SK-N-SH (cell line): Measurements from ENCODE around the gene VTN. TPM values are rescaled to one million over a fixed set of nuclear protein-coding genes. Genes with fewer than 3 reads are reported as not detected.

Experiments
- CTCF ChIA-PET: fragments of 300-600, 350-600 bp; formaldehyde crosslinking; extraction: SDS; loops from one replicate; lab custom pipeline; 2021; lab: Yijun Ruan, JAX
- POLR2A ChIA-PET: fragments of 350-600 bp; sonication (Branson Sonifier 250); formaldehyde crosslinking; extraction: SDS; loops from one replicate; lab custom pipeline; 2020; ENCODE audit warnings: antibody characterized with exemption, inconsistent platforms; lab: Yijun Ruan, JAX
- DNase-seq: peaks from one replicate; pipeline ENCODE4 v3.0.0; 2012
- H2AFZ ChIP-seq: fragments of 200-600 bp; sonication (generic); 2 replicates; pipeline ENCODE4 v1.8.1; 2016; ENCODE audit warnings: antibody characterized with exemption, mild to moderate bottlenecking, low read depth
- H3F3A ChIP-seq: fragments of 200-600 bp; sonication (generic); replicated peaks from 2 replicates; pipeline ENCODE3; 2016; ENCODE audit warnings: antibody characterized with exemption, mild to moderate bottlenecking; ENCODE audit not compliant: insufficient read depth
- H3K27ac ChIP-seq, 2 experiments: fragments of 200-500 bp in 1 of 2; fragments of 200-600 bp in 1 of 2; sonication (Bioruptor generic) in 1 of 2; sonication (generic), shearing (Covaris generic) in 1 of 2; 2 replicates each; pipeline versions ENCODE4 v1.5.1 to v1.6.1; 2014 to 2016; ENCODE audit warnings: low read depth in 2 of 2, inconsistent platforms in 1 of 2, low read length in 1 of 2, mild to moderate bottlenecking in 1 of 2, mixed read lengths in 1 of 2
- H3K27me3 ChIP-seq: fragments of 200-600 bp; sonication (generic), shearing (Covaris generic); 2 replicates; pipeline ENCODE4 v1.6.1; 2016; ENCODE audit warnings: mixed run types; ENCODE audit not compliant: insufficient read depth
- H3K36me3 ChIP-seq, 2 experiments: fragments of 200-500 bp in 1 of 2; fragments of 200-600 bp in 1 of 2; sonication (Bioruptor generic) in 1 of 2; sonication (generic) in 1 of 2; replicated peaks in 1 of 2; 2 replicates each; pipeline versions ENCODE3 to v1.5.1; 2014 to 2016; ENCODE audit warnings: low read length in 1 of 2, mild to moderate bottlenecking in 1 of 2; ENCODE audit not compliant: insufficient read depth in 2 of 2, control insufficient read depth in 1 of 2
- H3K4me1 ChIP-seq, 2 experiments: fragments of 200-500 bp in 1 of 2; fragments of 200-600 bp in 1 of 2; sonication (Bioruptor generic) in 1 of 2; sonication (generic), shearing (Covaris generic) in 1 of 2; 2 replicates each; pipeline versions ENCODE4 v1.5.1 to v1.6.1; 2014 to 2016; ENCODE audit warnings: low read depth in 1 of 2, low read length in 1 of 2, mixed run types in 1 of 2; ENCODE audit not compliant: insufficient read depth in 2 of 2, control insufficient read depth in 1 of 2
- H3K4me2 ChIP-seq: fragments of 200-600 bp; sonication (generic), shearing (Covaris generic); 2 replicates; pipeline ENCODE4 v1.6.1; 2017; ENCODE audit warnings: mixed run types
- H3K4me3 ChIP-seq, 2 experiments: fragments of 200-500 bp in 1 of 2; fragments of 200-600 bp in 1 of 2; sonication (Bioruptor generic) in 1 of 2; sonication (generic), shearing (Covaris generic) in 1 of 2; 2 replicates each; pipeline versions ENCODE4 v1.5.1 to v1.8.1; 2014 to 2016; ENCODE audit warnings: low read depth in 2 of 2, inconsistent platforms in 1 of 2, low read length in 1 of 2, mild to moderate bottlenecking in 1 of 2, mixed read lengths in 1 of 2, moderate library complexity in 1 of 2
- H3K79me2 ChIP-seq: fragments of 200-600 bp; sonication (generic); 2 replicates; pipeline ENCODE4 v1.8.1; 2017; ENCODE audit warnings: mild to moderate bottlenecking; ENCODE audit not compliant: insufficient read depth
- H3K9ac ChIP-seq: fragments of 200-600 bp; sonication (generic); 2 replicates; pipeline ENCODE4 v1.6.1; 2017; ENCODE audit warnings: mixed run types
- H3K9me2 ChIP-seq: fragments of 200-600 bp; sonication (generic); 2 replicates; pipeline ENCODE4 v1.6.1; 2017; ENCODE audit warnings: mixed run types
- H3K9me3 ChIP-seq: fragments of 200-600 bp; sonication (generic); 2 replicates; pipeline ENCODE4 v1.6.1; 2017; ENCODE audit warnings: mixed run types, mild to moderate bottlenecking, moderate library complexity
- H4K20me1 ChIP-seq: fragments of 200-600 bp; sonication (generic); 2 replicates; pipeline ENCODE4 v1.6.1; 2017; ENCODE audit warnings: mild to moderate bottlenecking, mixed run types; ENCODE audit not compliant: insufficient read depth
- ELF1 ChIP-seq: IDR thresholded peaks from 2 replicates; pipeline ENCODE4 v1.4.0; 2012
- EP300 ChIP-seq, 2 experiments: IDR thresholded peaks; 2 replicates each; pipeline versions ENCODE4 v1.4.0 to v1.6.1; 2012; ENCODE audit warnings: borderline replicate concordance in 1 of 2, low read depth in 1 of 2, low read length in 1 of 2
- EZH2phosphoT487 ChIP-seq: fragments of 200-600 bp; sonication (generic); IDR thresholded peaks from 2 replicates; pipeline ENCODE4 v1.6.1; 2017; ENCODE audit warnings: low read depth, mixed run types, mild to moderate bottlenecking, antibody characterized with exemption, moderate library complexity, borderline replicate concordance
- FOXJ3 ChIP-seq: sonication (generic); formaldehyde crosslinking; IDR thresholded peaks from 2 replicates; pipeline ENCODE4 v1.5.1; 2020; ENCODE audit warnings: mild to moderate bottlenecking, missing genetic modification reagents
- FOXM1 ChIP-seq: IDR thresholded peaks from 2 replicates; pipeline ENCODE4 v1.4.0; 2012; ENCODE audit warnings: low read depth, mild to moderate bottlenecking
- JUND ChIP-seq: IDR thresholded peaks from 2 replicates; pipeline ENCODE4 v1.4.0; 2012
- MXI1 ChIP-seq: IDR thresholded peaks from 2 replicates; pipeline ENCODE4 v1.6.1; 2012; ENCODE audit warnings: mild to moderate bottlenecking, low read depth, low read length, improper control_type of control experiment
- NFIC ChIP-seq: IDR thresholded peaks from 2 replicates; pipeline ENCODE4 v1.4.0; 2012; ENCODE audit warnings: borderline replicate concordance
- RAD21 ChIP-seq: IDR thresholded peaks from 2 replicates; pipeline ENCODE4 v1.6.1; 2012; ENCODE audit warnings: mild to moderate bottlenecking, low read length
- TEAD4 ChIP-seq: IDR thresholded peaks from 2 replicates; pipeline ENCODE4 v1.4.0; 2012; ENCODE audit warnings: mild to moderate bottlenecking, borderline replicate concordance; ENCODE audit not compliant: insufficient read depth
- YY1 ChIP-seq: IDR thresholded peaks from 2 replicates; pipeline ENCODE4 v1.4.0; 2012; ENCODE audit warnings: low read depth, mild to moderate bottlenecking
- WGBS: methylation state at CpG from one replicate; pipeline ENCODE4 v1.1.6; 2017; ENCODE audit warnings: low lambda C conversion rate; 5-methylcytosine and 5-hydroxymethylcytosine counted together
- polyA plus RNA-seq, 3 experiments: library from polyadenylated mRNA; depleted of rRNA; stranded (reverse); fragments of >200 nt; gene quantifications; 2 replicates each; pipeline ENCODE4 v1.2.3, GENCODE V29; 2012
- TF ChIP-seq, protein P1 (sequence below): IDR thresholded peaks from 2 replicates; pipeline ENCODE4 v1.4.0; 2012; ENCODE audit warnings: low read depth, borderline replicate concordance
- TF ChIP-seq, protein P2 (sequence below): IDR thresholded peaks from 2 replicates; pipeline ENCODE4 v1.6.1; 2012; ENCODE audit warnings: mild to moderate bottlenecking, low read depth, low read length, moderate library complexity
- TF ChIP-seq, protein P3 (sequence below): IDR thresholded peaks from 2 replicates; pipeline ENCODE4; 2012
- TF ChIP-seq, protein P4 (sequence below): fragments of 200-600 bp; sonication (generic); IDR thresholded peaks from 2 replicates; pipeline ENCODE4 v1.6.1; 2017; ENCODE audit warnings: antibody characterized with exemption, mild to moderate bottlenecking, moderate library complexity
- TF ChIP-seq, protein P5 (sequence below): IDR thresholded peaks from 2 replicates; pipeline ENCODE4 v1.4.0; 2012; ENCODE audit warnings: low read depth

VTN gene
- polyA plus RNA-seq, 1 of the 3 experiments (the other 2 are of a cell fraction): 1.2 TPM

DNA sequence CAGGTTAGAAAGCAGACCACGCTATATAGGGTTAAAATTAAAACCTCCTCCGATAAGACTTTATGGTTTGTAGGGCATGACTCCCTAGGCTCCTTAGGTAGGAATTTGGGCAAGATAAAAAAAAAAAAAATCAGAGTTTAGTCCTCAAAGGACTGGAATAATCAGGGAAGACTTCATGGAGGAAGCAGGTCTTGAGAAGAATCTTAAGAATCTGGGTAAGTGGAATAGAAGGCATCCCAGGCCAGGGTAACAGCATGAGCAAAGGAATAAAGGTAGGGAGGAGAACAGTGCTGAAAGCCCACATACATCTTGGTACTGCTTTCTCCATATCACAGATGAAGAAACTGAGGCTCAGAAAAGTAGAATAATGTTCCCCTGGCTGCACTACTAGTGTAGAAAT, 20.5 kb upstream of the VTN start:
- H3F3A ChIP-seq: peaks cover 4% of the 10 kb centered on the region
- WGBS: 95% methylated on average over 2 of the region's 2 CpGs
- ChIA-PET POLR2A (no interaction called here), CTCF (no interaction called here)
- no peaks in the 10 kb centered on the region for H4K20me1 ChIP-seq
- no peak overlapping the region for H3K4me2 ChIP-seq
- H3K4me3 ChIP-seq: no peak overlapping the region
- DNase-seq: no peak
- TF ChIP-seq, protein P1, sequence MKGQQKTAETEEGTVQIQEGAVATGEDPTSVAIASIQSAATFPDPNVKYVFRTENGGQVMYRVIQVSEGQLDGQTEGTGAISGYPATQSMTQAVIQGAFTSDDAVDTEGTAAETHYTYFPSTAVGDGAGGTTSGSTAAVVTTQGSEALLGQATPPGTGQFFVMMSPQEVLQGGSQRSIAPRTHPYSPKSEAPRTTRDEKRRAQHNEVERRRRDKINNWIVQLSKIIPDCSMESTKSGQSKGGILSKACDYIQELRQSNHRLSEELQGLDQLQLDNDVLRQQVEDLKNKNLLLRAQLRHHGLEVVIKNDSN: no peak
- TF ChIP-seq JUND: no peak
- no peak for TF ChIP-seq FOXJ3
- TF ChIP-seq, protein P2, sequence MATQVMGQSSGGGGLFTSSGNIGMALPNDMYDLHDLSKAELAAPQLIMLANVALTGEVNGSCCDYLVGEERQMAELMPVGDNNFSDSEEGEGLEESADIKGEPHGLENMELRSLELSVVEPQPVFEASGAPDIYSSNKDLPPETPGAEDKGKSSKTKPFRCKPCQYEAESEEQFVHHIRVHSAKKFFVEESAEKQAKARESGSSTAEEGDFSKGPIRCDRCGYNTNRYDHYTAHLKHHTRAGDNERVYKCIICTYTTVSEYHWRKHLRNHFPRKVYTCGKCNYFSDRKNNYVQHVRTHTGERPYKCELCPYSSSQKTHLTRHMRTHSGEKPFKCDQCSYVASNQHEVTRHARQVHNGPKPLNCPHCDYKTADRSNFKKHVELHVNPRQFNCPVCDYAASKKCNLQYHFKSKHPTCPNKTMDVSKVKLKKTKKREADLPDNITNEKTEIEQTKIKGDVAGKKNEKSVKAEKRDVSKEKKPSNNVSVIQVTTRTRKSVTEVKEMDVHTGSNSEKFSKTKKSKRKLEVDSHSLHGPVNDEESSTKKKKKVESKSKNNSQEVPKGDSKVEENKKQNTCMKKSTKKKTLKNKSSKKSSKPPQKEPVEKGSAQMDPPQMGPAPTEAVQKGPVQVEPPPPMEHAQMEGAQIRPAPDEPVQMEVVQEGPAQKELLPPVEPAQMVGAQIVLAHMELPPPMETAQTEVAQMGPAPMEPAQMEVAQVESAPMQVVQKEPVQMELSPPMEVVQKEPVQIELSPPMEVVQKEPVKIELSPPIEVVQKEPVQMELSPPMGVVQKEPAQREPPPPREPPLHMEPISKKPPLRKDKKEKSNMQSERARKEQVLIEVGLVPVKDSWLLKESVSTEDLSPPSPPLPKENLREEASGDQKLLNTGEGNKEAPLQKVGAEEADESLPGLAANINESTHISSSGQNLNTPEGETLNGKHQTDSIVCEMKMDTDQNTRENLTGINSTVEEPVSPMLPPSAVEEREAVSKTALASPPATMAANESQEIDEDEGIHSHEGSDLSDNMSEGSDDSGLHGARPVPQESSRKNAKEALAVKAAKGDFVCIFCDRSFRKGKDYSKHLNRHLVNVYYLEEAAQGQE: no peak
- TF ChIP-seq, protein P3, sequence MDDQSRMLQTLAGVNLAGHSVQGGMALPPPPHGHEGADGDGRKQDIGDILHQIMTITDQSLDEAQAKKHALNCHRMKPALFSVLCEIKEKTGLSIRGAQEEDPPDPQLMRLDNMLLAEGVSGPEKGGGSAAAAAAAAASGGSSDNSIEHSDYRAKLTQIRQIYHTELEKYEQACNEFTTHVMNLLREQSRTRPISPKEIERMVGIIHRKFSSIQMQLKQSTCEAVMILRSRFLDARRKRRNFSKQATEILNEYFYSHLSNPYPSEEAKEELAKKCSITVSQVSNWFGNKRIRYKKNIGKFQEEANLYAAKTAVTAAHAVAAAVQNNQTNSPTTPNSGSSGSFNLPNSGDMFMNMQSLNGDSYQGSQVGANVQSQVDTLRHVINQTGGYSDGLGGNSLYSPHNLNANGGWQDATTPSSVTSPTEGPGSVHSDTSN: no peak
- TF ChIP-seq NFIC: no peak
- no peak for TF ChIP-seq YY1
- no peak for TF ChIP-seq TEAD4
- TF ChIP-seq, protein P4, sequence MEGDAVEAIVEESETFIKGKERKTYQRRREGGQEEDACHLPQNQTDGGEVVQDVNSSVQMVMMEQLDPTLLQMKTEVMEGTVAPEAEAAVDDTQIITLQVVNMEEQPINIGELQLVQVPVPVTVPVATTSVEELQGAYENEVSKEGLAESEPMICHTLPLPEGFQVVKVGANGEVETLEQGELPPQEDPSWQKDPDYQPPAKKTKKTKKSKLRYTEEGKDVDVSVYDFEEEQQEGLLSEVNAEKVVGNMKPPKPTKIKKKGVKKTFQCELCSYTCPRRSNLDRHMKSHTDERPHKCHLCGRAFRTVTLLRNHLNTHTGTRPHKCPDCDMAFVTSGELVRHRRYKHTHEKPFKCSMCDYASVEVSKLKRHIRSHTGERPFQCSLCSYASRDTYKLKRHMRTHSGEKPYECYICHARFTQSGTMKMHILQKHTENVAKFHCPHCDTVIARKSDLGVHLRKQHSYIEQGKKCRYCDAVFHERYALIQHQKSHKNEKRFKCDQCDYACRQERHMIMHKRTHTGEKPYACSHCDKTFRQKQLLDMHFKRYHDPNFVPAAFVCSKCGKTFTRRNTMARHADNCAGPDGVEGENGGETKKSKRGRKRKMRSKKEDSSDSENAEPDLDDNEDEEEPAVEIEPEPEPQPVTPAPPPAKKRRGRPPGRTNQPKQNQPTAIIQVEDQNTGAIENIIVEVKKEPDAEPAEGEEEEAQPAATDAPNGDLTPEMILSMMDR: no peak
- TF ChIP-seq MXI1: no peak
- TF ChIP-seq, protein P5, sequence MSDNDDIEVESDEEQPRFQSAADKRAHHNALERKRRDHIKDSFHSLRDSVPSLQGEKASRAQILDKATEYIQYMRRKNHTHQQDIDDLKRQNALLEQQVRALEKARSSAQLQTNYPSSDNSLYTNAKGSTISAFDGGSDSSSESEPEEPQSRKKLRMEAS: no peak
- no peak for TF ChIP-seq EZH2phosphoT487
- TF ChIP-seq RAD21: no peak
- no peak for TF ChIP-seq FOXM1
- TF ChIP-seq ELF1: no peak
- no peak for TF ChIP-seq EP300 (IDR thresholded peaks at IDR 0.05; ENCODE audit: borderline replicate concordance in 1 of 2, low read depth in 1 of 2, low read length in 1 of 2)
- H2AFZ ChIP-seq: no peak overlapping the region
- H3K9ac ChIP-seq: no peak overlapping the region
- no peaks in the 10 kb centered on the region for H3K79me2 ChIP-seq
- H3K27me3 ChIP-seq: no peaks in the 10 kb centered on the region
- no peaks in the 10 kb centered on the region for H3K4me1 ChIP-seq
- H3K36me3 ChIP-seq: peaks cover 35 to 55% of the 10 kb centered on the region in 2 experiments
- H3K27ac ChIP-seq: no peak overlapping the region
- H3K9me2 ChIP-seq: no peaks in the 10 kb centered on the region
- no peaks in the 10 kb centered on the region for H3K9me3 ChIP-seq
